ENCODE data around the gene ELP4.

ELP4 gene

DNA sequence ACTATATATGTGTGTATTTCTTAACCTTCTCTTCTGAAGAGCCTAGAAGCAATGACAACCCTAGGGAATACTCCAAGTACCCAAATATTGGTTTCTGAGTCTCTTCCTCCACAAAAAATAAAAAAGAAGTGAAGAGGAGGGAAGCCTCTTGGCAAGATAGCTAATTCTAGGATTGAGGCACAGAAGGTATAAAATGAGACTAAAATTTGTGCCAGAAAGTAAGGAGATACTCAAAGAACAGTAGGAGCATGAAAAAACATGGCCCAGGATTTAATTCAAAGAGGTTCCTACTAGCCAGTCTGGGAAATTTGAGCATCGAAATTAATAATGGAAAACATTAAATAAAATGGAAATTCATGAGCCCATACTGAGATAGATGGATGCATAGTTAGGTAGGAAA, 189.5 kb downstream of the ELP4 start:
- Mint-ChIP-seq H3K4me1 (no peaks in the 10 kb centered on the region), H3K27ac (no peak overlapping the region), H3K27me3 (ENCODE audit: low read depth, poor library complexity) (peaks cover 4% of the 10 kb centered on the region), H3K4me3 (no peak overlapping the region), H3K36me3 (ENCODE audit: low read depth) (no peaks in the 10 kb centered on the region), H3K9me3 (peaks cover 6% of the 10 kb centered on the region)
- DNase-seq: no peak
- no peak for TF ChIP-seq CTCF (IDR thresholded peaks at IDR 0.05)

DNA sequence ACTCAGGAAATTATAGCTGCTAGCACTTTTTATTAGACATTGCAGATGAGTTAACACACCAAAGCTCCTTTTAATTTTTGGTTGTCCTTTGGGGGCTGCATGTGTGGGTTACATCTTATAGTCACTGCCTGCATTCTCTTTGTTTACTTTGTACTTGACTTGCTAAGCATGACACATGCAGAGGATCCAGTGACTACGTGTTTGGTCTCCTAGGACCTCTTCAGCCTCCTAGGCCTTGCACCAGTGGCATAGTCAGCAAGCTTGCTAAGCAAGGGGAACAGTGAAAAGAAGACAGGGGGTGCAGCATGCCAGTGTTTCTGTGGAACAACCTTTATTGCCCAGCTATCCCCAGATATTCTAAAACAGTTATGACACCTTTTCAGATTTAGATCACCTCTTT, 193.4 kb downstream of the ELP4 start:
- no peak overlapping the region for H3K4me3 Mint-ChIP-seq
- H3K4me1 Mint-ChIP-seq: no peaks in the 10 kb centered on the region
- no peaks in the 10 kb centered on the region for H3K9me3 Mint-ChIP-seq
- no peak for TF ChIP-seq CTCF (IDR thresholded peaks at IDR 0.05)
- H3K36me3 Mint-ChIP-seq (ENCODE audit: low read depth): no peaks in the 10 kb centered on the region
- H3K27me3 Mint-ChIP-seq (ENCODE audit: low read depth, poor library complexity): no peaks in the 10 kb centered on the region
- no peak for DNase-seq
- H3K27ac Mint-ChIP-seq: no peak overlapping the region

DNA sequence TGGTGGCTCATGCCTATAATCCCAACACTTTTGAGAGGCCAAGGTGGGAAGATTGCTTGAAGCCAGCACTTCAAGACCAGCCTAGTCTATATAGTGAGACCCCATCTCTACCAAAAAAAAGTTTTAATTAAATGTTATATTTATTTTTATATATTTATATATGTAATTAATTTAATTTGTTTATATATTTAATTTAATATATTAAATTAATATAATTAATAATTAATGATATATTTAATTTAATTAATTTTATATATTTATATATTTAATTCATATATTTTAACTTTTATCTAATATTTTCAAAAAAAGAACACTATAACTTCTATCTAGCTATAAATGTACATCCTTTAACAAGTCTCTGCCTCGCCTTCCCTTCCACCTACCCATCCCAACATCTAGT, 196.8 kb downstream of the ELP4 start:
- Mint-ChIP-seq H3K36me3 (ENCODE audit: low read depth) (no peaks in the 10 kb centered on the region), H3K4me1 (no peaks in the 10 kb centered on the region), H3K4me3 (no peak overlapping the region), H3K9me3 (no peaks in the 10 kb centered on the region), H3K27ac (no peak overlapping the region), H3K27me3 (ENCODE audit: low read depth, poor library complexity) (no peaks in the 10 kb centered on the region)
- DNase-seq: no peak
- TF ChIP-seq CTCF (IDR thresholded peaks at IDR 0.05): no peak

GRCh38 chr11:31711137-31711536, 201.6 kb downstream of the ELP4 start:
- Mint-ChIP-seq H3K36me3 (ENCODE audit: low read depth) (peaks cover 5% of the 10 kb centered on the region), H3K4me3 (no peak overlapping the region), H3K27ac (no peak overlapping the region), H3K9me3 (peaks cover 5% of the 10 kb centered on the region), H3K27me3 (ENCODE audit: low read depth, poor library complexity) (peaks cover 4% of the 10 kb centered on the region), H3K4me1 (no peaks in the 10 kb centered on the region)
- no peak for TF ChIP-seq CTCF (IDR thresholded peaks at IDR 0.05)
- DNase-seq: no peak

- no peak overlapping the region for H3K27ac Mint-ChIP-seq
- H3K36me3 Mint-ChIP-seq (ENCODE audit: low read depth): peaks cover 5% of the 10 kb centered on the region
- H3K27me3 Mint-ChIP-seq (ENCODE audit: low read depth, poor library complexity): peaks cover 4% of the 10 kb centered on the region
- no peak for DNase-seq
- no peaks in the 10 kb centered on the region for H3K4me1 Mint-ChIP-seq
- no peak overlapping the region for H3K4me3 Mint-ChIP-seq
- no peak for TF ChIP-seq CTCF (IDR thresholded peaks at IDR 0.05)
- H3K9me3 Mint-ChIP-seq: peaks cover 5% of the 10 kb centered on the region
These were observed 203.3 kb downstream of the ELP4 start for GRCh38 chr11:31712851-31713250.

DNA sequence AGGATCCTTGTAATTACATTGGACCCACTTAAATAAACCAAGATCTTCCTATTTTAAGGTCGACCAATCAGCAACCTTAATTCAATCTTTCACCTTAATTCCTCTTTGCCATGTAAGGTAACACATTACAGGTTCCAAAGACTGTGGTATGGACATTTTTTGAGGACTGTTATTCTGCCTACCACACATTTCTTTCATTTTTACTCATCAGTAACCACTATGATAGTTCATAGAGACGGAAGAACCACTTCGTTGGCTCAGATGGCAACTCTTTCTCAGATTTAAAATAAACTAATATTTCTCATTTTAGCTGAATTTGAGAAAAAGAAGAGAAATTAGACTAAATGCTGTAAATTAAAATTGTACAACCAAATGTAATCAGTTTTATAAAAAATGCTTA, 205.3 kb downstream of the ELP4 start:
- no peak overlapping the region for H3K27ac Mint-ChIP-seq
- peaks cover 5% of the 10 kb centered on the region for H3K9me3 Mint-ChIP-seq
- no peak for DNase-seq
- peaks cover 5% of the 10 kb centered on the region for H3K36me3 Mint-ChIP-seq (ENCODE audit: low read depth)
- no peak overlapping the region for H3K4me3 Mint-ChIP-seq
- H3K4me1 Mint-ChIP-seq: no peaks in the 10 kb centered on the region
- peaks cover 4% of the 10 kb centered on the region for H3K27me3 Mint-ChIP-seq (ENCODE audit: low read depth, poor library complexity)
- TF ChIP-seq CTCF (IDR thresholded peaks at IDR 0.05): no peak
